ENCODE data around the gene CCDC85A.

DNA sequence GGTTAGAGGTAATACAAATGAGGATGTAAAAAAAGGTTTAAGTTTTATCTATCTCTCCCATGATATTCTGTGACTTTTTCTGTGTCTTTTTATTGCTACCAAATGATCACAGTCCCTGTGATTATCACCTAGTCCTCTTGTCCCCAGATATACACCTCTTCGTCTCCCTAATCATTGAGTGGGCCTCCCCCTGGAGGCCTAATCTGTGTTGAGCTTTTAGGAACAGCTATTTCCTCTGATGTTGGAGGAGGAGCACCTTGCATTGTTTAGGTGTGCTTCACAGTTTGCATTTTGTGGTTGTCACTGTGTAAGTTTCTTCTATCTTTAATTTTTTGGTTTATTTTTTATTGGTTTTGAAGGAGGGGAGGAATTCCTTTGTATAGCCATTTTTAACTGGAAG lies 33.3 kb downstream of the CCDC85A start:
- no peak for TF ChIP-seq NFIC (IDR thresholded peaks at IDR 0.05)
- no peak for TF ChIP-seq CEBPB (IDR thresholded peaks at IDR 0.05)
- no peak for TF ChIP-seq RAD21 (IDR thresholded peaks at IDR 0.05; ENCODE audit: low read depth)
- TF ChIP-seq YY1 (IDR thresholded peaks at IDR 0.05; ENCODE audit: low read depth): no peak
- no peak for TF ChIP-seq EP300 (IDR thresholded peaks at IDR 0.05; ENCODE audit: borderline replicate concordance)

All from Ishikawa (cell line).